Stimulated activated CD8-positive, alpha-beta memory T cell treated with anti-CD3 and anti-CD28 coated beads, Interleukin-15, amount 100 ng/mL, for 4 hours (primary cell): ENCODE results near the gene XXYLT1.
"Not testable (repeated sequence)": the region's sequence is repeated elsewhere in the genome, so short reads cannot be mapped to it uniquely, and the experiment has no call there.

Experiments used
- DNase-seq, 2 donors: peaks; one replicate each; pipeline ENCODE4 v3.0.0-alpha.2; 2020; ENCODE audit warnings: low read depth in 2 of 2

The XXYLT1 gene

DNA sequence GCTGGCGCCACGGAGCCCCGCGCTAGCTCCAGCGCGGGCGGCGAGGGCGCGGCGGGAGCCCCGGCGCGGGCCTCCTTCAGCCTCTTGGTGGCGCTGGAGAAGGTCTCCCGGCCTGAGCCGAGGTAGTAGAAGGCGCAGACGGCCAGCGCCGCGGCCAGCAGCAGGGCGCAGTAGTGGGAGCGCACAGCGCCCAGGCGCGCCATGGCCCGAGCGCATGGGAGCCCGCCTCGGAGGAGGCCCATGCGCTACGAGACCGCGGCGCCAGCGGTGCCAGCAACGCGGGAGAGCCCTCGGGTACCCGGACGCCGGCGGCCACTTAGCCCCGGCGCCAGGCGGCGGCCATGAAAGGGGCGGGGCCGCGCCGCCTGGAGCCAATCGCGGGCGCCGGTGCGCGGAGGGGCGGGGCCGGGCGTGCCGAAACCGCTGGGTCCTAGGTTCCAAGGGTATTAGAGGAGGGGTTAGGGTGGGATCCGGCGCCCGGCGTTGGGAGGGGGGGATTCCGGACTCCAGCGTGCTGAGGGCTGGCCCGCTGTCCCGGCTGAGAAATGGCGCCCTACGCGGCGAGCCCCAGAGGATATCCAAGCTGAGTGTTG is at the start of gene XXYLT1:
TSS of gene XXYLT1 (minus strand) at position 343 of the 593 bp plus-strand sequence. CDS start at position 242, 101 bp downstream.
- DNase-seq = peak; percentile 78 to 81

- no peak for DNase-seq
Measured at GRCh38 chr3:195319060-195319459, 48.1 kb upstream of the XXYLT1 start.

- DNase-seq = no peak
Measured at GRCh38 chr3:195312714-195313113, 41.8 kb upstream of the XXYLT1 start.

- no peak for DNase-seq
Measured at GRCh38 chr3:195307711-195308110, 36.8 kb upstream of the XXYLT1 start.

GRCh38 chr3:195306369-195306768 is 35.4 kb upstream of the XXYLT1 start:
- DNase-seq = no peak

DNA sequence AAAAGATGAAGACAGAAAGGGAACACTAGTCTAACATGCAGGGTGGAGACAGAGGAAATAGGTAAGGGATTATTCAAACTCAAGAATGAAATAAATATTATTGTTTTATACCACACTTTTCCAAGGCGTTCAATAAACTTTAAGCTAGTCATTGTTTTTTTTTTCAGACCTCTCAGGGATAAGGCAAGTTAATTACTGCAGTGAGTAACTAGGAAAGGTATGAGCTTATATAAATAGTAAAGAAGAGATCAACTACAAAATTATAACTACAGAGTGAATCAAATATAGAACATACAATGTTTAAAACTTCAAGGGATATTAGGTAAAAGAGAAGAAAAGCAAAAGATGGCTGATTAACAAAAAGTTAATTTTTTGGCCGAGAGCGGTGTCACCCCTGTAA is 31.5 kb upstream of the XXYLT1 start:
- no peak for DNase-seq

- no peak for DNase-seq
Measured at GRCh38 chr3:195297446-195297845, 26.5 kb upstream of the XXYLT1 start.

GRCh38 chr3:195296662-195297061 is 25.7 kb upstream of the XXYLT1 start:
- no peak for DNase-seq

- DNase-seq = no peak
Measured at GRCh38 chr3:195291121-195291520, 20.2 kb upstream of the XXYLT1 start.

- not testable (repeated sequence) for DNase-seq
Measured at GRCh38 chr3:195290643-195291042, 19.7 kb upstream of the XXYLT1 start.

DNA sequence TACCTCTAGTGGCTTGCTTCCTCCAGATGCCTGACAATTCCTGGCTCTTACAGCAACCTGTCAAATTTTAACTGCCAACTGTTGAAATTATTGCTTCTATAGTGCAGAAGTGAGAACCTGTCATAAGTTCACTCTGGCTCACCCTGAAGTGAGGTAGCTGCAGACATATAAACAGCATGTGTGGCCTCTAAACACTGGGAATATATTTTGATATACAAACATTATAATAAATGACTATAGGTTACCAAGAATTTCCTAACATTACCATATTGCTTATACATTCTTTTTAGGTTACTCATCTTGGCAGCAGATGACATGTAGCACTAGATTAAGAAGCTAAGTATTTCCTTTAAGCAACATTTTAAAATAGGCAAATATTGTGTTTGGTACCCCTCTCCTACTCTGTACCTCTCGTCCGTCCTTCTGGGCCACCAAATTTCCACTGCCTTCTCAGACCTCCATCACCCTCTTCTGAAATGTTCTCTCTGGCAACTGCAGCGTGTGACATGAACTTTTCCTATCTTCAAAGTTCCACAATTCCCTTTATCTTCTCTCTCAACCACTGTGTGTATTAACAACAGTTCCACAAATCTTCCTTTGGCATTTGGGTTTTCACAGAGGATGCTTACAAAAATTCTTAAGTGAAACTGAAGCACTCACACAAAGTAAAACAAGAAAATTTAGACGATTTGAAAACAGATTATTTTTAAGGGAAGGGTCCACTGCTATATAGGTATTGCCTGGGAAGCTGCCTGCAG is 15.3 kb upstream of the XXYLT1 start:
- no peak for DNase-seq

DNA sequence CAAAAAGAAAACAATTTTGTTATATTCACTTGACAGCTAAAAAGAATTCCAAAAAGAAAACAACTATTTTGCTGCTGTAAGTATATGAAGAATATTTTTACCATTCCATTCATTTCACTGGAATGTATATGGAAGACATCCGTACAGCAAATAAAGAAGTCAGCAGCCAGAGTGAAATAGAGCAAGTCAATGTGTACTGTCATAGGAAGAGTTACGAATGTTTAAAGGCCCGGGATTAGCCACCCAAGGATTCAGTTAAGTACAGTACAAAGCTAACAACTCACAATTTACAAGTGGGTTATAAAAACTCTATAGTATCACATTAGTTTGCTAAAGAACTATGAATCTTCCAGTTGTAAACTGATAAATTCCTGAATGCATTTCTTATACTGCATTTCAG is 14.4 kb upstream of the XXYLT1 start:
- DNase-seq = no peak

GRCh38 chr3:195284842-195285241 is 13.9 kb upstream of the XXYLT1 start:
- no peak for DNase-seq

DNA sequence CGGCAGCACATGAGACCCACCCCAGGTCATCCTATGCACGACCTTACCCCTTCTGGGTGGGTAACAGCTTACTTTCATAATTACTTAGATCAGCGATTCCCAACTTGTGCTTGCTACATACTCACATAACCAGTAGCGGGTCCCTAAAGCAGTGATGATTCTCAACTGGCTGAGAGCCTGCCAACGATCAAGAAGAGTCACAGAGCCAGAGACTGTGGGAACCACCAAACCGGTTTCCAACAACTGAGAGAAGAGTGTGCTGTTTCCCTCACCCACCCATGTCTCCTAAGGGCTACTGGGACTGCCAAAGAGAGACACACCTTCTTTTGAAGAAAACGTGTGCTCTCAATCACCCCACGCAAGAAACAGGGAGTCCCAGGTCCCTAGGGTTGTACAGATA is 12.0 kb upstream of the XXYLT1 start:
- DNase-seq = no peak

- DNase-seq = no peak
Measured at GRCh38 chr3:195274259-195274966, 3.5 kb upstream of the XXYLT1 start.

DNA sequence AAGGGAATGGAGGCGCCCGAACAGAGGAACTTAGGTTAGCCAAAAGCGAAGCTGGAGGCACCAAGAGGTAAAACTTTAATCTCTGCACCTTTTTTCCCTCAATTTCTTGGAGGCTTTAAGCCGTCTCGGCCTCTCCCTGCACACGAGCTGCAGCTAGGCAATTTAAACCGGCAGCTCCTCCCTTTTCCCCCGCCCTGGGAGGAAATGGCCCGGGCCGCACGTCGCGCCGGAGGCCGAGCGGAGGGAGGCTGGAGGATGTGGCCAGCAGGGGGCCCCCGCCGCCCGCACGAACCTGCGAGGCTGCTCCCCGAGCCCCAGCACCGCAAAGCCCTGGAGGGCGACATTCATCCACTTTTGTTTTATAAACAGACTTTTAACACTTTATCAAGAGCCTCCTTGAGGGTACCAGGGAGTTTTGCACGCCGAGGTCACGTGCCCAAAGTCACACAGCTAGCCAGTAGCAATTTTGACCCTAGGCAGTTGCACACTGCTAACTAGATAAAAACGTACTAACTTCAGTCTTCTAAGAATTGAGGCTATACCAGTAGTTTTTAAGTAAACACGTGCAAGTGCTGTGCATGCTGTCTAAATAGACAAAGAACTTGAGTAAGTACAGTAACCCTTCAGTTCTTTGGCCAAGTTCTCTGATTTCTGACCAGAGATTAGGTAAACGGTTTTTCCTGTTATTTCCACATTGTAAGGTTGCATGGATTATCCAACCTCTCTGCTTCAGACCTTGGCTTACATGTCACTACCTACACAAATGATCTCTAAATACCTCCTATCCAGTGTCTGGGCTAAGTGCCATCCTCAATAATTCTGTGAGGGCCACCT is 668 bp upstream of the XXYLT1 start:
- peak; percentile 70 to 73 for DNase-seq

DNA sequence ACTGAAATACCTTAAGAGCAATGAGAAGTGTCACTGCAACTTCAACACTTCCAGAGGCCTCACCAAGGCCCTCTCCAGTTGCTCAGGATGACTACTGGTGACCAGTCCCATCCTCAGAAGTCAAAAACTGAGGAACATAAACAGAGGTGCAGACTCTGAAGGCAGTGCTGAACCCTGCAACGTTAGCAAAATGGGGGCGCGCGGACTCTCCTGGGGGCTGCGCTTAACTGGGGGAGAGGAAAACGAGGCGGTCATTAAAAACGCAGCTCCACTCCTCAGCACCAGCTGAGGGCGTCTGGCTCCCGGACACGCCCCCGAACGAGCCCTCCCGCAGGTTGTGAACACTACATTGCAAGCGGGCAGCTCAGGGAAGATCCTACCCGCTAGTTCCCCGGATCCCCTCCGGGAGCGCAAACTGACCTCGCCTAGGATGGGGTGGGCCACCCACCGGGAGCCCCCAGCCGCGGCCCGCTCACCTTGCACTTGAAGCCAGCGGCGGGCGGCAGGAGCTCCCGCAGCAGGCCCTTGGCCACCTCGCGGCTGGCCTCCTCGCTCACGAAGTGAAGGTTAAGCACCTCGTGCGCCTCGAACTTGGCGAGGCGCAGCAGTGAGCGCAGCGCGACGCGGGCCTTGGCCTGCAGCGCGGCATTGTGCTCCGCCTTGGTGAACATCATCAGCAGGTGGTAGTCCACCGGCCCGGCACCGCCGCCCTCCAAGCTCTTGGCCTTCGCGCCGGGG is 711 bp downstream of the XXYLT1 start:
- peak in 1 of 2 donors; percentile 13 for DNase-seq

GRCh38 chr3:195269375-195270078 is 1.4 kb downstream of the XXYLT1 start:
- no peak for DNase-seq

- DNase-seq = no peak
Measured at GRCh38 chr3:195268576-195269309, 2.2 kb downstream of the XXYLT1 start.

GRCh38 chr3:195267096-195267495 is 3.9 kb downstream of the XXYLT1 start:
- no peak for DNase-seq
